ENCODE data around the gene CCNI.

The CCNI gene

DNA sequence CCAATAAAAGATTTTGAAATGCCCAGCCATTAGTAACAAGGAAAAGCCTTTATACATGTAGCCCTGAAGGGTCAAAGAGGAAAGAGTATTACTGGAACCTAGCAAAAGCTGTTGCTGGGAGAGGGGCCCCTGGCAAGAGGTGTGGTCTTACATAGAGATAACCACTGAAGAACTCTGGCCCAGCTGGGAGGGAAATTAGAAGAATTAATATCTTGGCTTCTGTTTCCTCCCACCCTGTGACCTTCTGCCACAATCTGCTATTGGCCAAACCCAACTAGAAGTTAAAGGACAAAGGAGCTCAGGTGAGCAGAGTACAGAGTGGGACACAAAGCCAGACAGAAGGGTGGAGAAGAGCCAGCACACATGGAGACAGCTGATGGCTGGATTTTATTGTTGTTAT, 41.9 kb upstream of the CCNI start:
- FAIRE-seq, result no peak
- TF ChIP-seq CTCF (IDR thresholded peaks at IDR 0.05; ENCODE audit: insufficient read depth, missing control alignments), result no peak
- DNase-seq (ENCODE audit: insufficient read length, low spot score), result no peak

DNA sequence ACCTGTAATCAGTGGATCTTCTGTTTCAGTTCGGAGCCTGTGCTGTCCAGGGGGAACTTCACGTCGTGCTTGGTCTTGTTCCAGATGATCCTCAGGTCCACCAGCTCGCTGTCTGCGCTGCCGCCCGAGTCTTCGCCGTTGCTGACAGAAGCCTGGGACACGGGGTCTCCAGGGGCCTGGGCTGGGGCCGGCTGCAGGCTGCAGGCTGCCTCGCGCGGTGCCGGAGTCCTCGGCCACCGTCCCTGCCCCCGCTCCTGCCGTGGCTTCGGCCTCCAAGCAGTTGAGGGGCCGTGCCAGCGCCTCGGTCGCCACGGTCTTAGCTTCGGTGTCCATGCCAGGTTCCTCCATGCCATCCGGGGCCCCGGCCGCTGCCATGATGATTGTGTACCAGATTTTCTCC, 37.3 kb upstream of the CCNI start:
- FAIRE-seq (no peak), DNase-seq (ENCODE audit: insufficient read length, low spot score) (no peak)
- no peak for TF ChIP-seq CTCF (IDR thresholded peaks at IDR 0.05; ENCODE audit: insufficient read depth, missing control alignments)

DNA sequence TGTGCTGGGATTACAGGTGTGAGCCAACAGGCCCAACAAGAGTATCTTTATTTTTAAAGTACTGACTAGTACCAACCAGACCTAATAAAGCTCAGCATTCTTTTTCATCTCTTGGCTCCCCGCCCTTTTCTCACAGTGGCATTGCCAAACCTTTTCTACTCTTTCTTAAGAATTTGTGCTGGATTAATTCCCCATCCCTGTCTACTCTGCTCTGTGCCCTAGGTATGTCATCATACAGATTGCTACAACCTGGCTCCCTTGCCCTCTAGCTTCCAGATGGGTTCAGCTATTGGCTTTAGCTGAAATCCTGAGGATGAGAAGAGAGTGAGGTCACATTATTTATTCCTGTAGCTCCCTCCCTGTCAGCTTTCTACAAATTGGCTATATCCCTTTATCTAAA, 34.9 kb upstream of the CCNI start:
- no peak for TF ChIP-seq CTCF (IDR thresholded peaks at IDR 0.05; ENCODE audit: insufficient read depth, missing control alignments)
- no peak for DNase-seq (ENCODE audit: insufficient read length, low spot score)
- no peak for FAIRE-seq

DNA sequence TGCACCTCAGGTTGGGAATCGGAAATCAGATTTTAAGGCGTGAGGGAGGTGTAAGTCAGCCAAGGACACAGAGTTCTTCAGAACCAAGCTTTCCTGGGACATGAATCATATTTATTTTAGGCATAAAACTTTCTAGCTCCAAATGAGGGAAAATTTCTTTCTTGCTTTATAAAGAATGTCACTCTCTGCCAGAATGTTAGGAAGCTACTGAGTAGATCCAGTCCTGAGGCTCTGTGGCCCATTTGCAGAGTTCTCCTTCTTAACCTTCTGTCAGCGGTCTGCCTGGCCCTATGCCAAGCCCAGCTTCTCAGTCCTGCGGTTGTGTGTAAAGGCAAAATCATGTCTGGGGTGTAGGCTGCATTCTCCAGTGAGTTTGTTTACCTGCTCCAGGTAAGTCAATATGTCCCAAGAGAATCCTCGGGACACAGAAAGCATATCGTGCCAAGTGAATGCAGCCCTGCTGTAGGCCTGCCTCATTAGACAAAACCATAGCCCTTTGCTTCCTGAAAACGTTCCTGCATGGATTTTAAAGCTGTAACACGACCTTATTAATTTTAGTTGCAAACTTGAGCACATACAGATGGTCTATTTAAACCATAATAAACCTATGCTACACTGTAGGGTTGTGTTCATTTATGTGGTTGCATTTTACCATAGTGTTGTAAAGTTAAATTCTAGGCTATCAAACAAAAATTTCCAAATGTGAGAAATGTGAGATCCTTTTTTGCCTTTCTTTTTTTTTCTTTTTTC, 29.2 kb upstream of the CCNI start:
- TF ChIP-seq CTCF (IDR thresholded peaks at IDR 0.05; ENCODE audit: insufficient read depth, missing control alignments), result no peak
- FAIRE-seq (no peak), DNase-seq (ENCODE audit: insufficient read length, low spot score) (no peak)

DNA sequence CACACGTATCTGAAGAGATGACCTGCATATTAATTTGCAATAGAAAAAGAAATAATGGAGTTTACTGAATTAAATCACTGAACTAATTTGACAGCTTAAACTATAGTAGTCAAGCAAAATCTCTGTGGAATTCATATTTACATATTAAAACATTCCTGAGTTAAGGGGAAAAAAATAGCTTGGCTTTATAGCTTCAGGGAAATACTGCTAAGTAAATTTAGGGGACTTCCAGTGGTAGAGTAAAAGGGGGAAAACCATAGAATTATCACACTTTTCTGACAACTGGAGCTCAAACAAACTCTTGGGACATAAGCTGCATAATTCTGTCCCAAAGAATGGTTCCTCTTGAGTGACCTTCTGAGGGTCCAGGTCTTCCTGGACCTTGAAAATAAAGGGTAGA, 28.6 kb upstream of the CCNI start:
- FAIRE-seq (no peak), DNase-seq (ENCODE audit: insufficient read length, low spot score) (no peak)
- no peak for TF ChIP-seq CTCF (IDR thresholded peaks at IDR 0.05; ENCODE audit: insufficient read depth, missing control alignments)

DNA sequence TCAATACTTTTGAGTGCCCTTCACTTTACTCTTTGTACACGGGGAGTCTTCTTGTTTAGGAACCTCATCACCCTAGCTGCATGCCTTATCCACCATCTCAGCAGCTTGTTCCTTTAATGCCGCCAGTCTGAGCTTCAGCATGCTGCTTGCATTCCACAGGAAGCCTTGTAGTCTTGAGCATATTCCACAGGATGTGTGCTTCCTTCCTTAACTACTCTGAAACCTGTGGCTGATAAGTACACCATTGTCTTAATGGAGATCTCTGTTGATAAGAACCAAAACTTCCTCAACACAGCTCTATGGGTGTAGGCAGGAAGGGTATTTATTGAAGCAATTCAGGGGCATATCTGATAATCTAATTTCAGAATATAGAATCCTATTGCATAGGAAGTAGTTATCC, 24.4 kb upstream of the CCNI start:
- FAIRE-seq (no peak), DNase-seq (ENCODE audit: insufficient read length, low spot score) (no peak)
- no peak for TF ChIP-seq CTCF (IDR thresholded peaks at IDR 0.05; ENCODE audit: insufficient read depth, missing control alignments)

GRCh38 chr4:77097611-77098010, 21.8 kb upstream of the CCNI start:
- TF ChIP-seq CTCF (IDR thresholded peaks at IDR 0.05; ENCODE audit: insufficient read depth, missing control alignments), result no peak
- FAIRE-seq, result no peak

More at GRCh38 chr4:77097611-77098010, 21.8 kb upstream of the CCNI start:
- DNase-seq (ENCODE audit: insufficient read length, low spot score), result no peak

Measured in D721Med (cell line).